DOHH2 (cell line): Measurements from ENCODE around the gene SPCS2.

Experiments
- CTCF ChIP-seq: fragments of 200-600 bp; sonication (generic); IDR thresholded peaks from one replicate; pipeline ENCODE4 v1.5.1; 2014; ENCODE audit warnings: antibody characterized with exemption, mild to moderate bottlenecking, low read depth, low read length; ENCODE audit not compliant: poor library complexity, severe bottlenecking
- EZH2phosphoT487 ChIP-seq: fragments of 200-600 bp; sonication (generic); IDR thresholded peaks from 2 replicates; pipeline ENCODE4 v1.6.1; 2017; ENCODE audit warnings: borderline replicate concordance, mild to moderate bottlenecking, antibody characterized with exemption, low read length, moderate library complexity, mixed read lengths

DNA sequence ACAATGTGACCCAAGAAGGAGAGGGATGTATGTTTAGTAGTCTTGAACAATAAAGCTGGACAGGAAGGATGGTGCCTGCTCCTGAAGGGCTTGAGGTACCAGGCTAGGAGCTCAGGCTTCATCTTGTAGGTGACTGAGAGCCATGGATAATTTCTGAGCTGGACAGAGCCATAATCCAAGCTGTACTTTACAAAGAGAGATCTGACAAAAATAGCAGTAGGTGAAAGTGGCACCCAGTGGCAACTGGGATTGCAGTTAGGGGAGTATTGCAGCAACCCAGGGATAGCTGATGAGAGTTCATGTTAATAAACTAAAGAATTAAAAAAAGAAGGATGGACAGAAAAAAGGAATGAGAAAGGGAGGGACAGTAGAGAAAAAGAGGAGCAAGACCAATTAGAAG, 7.6 kb upstream of the SPCS2 start:
- no peak for TF ChIP-seq CTCF
- TF ChIP-seq EZH2phosphoT487: no peak
